Mononuclear cell (primary cell): ENCODE data around the gene TTF2. TPM values are rescaled to one million over a fixed set of nuclear protein-coding genes. Genes with fewer than 3 reads are reported as not detected.
"Not testable (repeated sequence)": the region's sequence is repeated elsewhere in the genome, so short reads cannot be mapped to it uniquely, and the experiment has no call there.

Experiments
- H3K27me3 ChIP-seq: 2 replicates; pipeline ENCODE4 v1.6.0; 2011; ENCODE audit warnings: low read length, control low read depth; ENCODE audit not compliant: insufficient read depth
- H3K4me1 ChIP-seq: 2 replicates; pipeline ENCODE4 v1.5.1; 2011; ENCODE audit warnings: mild to moderate bottlenecking, low read length, control low read depth; ENCODE audit not compliant: insufficient read depth
- H3K4me3 ChIP-seq: 2 replicates; pipeline ENCODE4 v1.5.1; 2011; ENCODE audit warnings: mild to moderate bottlenecking, low read length, moderate library complexity
- H3K9me3 ChIP-seq: 2 replicates; pipeline ENCODE4 v1.5.1; 2011; ENCODE audit warnings: low read depth, mild to moderate bottlenecking, control low read depth, low read length
- total RNA-seq: library from RNA; depleted of rRNA; stranded (reverse); fragments of >200 nt; gene quantifications from one replicate; pipeline ENCODE4 v1.2.3, GENCODE V29; 2012

Gene TTF2
- total RNA-seq, 1 donor: 31.4 TPM

GRCh38 chr1:117136749-117137148 is 76.6 kb downstream of the TTF2 start:
- H3K27me3 ChIP-seq: peaks cover 6% of the 10 kb centered on the region
- no peak overlapping the region for H3K4me3 ChIP-seq
- no peaks in the 10 kb centered on the region for H3K9me3 ChIP-seq
- H3K4me1 ChIP-seq: no peaks in the 10 kb centered on the region

GRCh38 chr1:117137281-117137855 is 77.2 kb downstream of the TTF2 start:
- Histone ChIP-seq H3K4me1 (no peaks in the 10 kb centered on the region), H3K4me3 (no peak overlapping the region), H3K27me3 (peaks cover 6% of the 10 kb centered on the region), H3K9me3 (no peaks in the 10 kb centered on the region)

- no peaks in the 10 kb centered on the region for H3K4me1 ChIP-seq
Measured at GRCh38 chr1:117138106-117138505, 78.0 kb downstream of the TTF2 start.

GRCh38 chr1:117138561-117138960 is 78.4 kb downstream of the TTF2 start:
- H3K27me3 ChIP-seq: peaks cover 6% of the 10 kb centered on the region
- H3K9me3 ChIP-seq: no peaks in the 10 kb centered on the region
- H3K4me1 ChIP-seq: no peaks in the 10 kb centered on the region
- H3K4me3 ChIP-seq: no peak overlapping the region

More at GRCh38 chr1:117138106-117138505, 78.0 kb downstream of the TTF2 start:
- Histone ChIP-seq H3K4me3 (no peak overlapping the region), H3K27me3 (peaks cover 6% of the 10 kb centered on the region), H3K9me3 (no peaks in the 10 kb centered on the region)

GRCh38 chr1:117142200-117142599 is 82.1 kb downstream of the TTF2 start:
- Histone ChIP-seq H3K9me3 (no peaks in the 10 kb centered on the region), H3K27me3 (no peaks in the 10 kb centered on the region), H3K4me3 (no peak overlapping the region), H3K4me1 (no peaks in the 10 kb centered on the region)

- Histone ChIP-seq H3K9me3 (no peaks in the 10 kb centered on the region), H3K27me3 (no peaks in the 10 kb centered on the region), H3K4me1 (no peaks in the 10 kb centered on the region), H3K4me3 (no peak overlapping the region)
Measured at GRCh38 chr1:117143172-117143571, 83.0 kb downstream of the TTF2 start.

- Histone ChIP-seq H3K4me1 (no peaks in the 10 kb centered on the region), H3K9me3 (no peaks in the 10 kb centered on the region), H3K27me3 (no peaks in the 10 kb centered on the region), H3K4me3 (no peak overlapping the region)
Measured at GRCh38 chr1:117143871-117144270, 83.7 kb downstream of the TTF2 start.

GRCh38 chr1:117146072-117146471 is 85.9 kb downstream of the TTF2 start:
- Histone ChIP-seq H3K27me3 (no peaks in the 10 kb centered on the region), H3K4me3 (no peak overlapping the region), H3K4me1 (no peaks in the 10 kb centered on the region), H3K9me3 (no peaks in the 10 kb centered on the region)

GRCh38 chr1:117146575-117147340 is 86.6 kb downstream of the TTF2 start:
- Histone ChIP-seq H3K4me3 (no peak overlapping the region), H3K4me1 (no peaks in the 10 kb centered on the region), H3K9me3 (no peaks in the 10 kb centered on the region), H3K27me3 (no peaks in the 10 kb centered on the region)

- Histone ChIP-seq H3K4me1 (no peaks in the 10 kb centered on the region), H3K27me3 (no peaks in the 10 kb centered on the region), H3K4me3 (no peak overlapping the region), H3K9me3 (no peaks in the 10 kb centered on the region)
Measured at GRCh38 chr1:117147341-117147831, 87.3 kb downstream of the TTF2 start.

GRCh38 chr1:117147856-117148588 is 87.9 kb downstream of the TTF2 start:
- Histone ChIP-seq H3K4me1 (no peaks in the 10 kb centered on the region), H3K27me3 (no peaks in the 10 kb centered on the region), H3K4me3 (no peak overlapping the region), H3K9me3 (no peaks in the 10 kb centered on the region)

GRCh38 chr1:117150316-117150715 is 90.2 kb downstream of the TTF2 start:
- no peak overlapping the region for H3K4me3 ChIP-seq
- H3K27me3 ChIP-seq: no peaks in the 10 kb centered on the region
- no peaks in the 10 kb centered on the region for H3K4me1 ChIP-seq
- no peaks in the 10 kb centered on the region for H3K9me3 ChIP-seq

- not testable (repeated sequence) for H3K4me1 ChIP-seq
Measured at GRCh38 chr1:117151305-117151704, 91.2 kb downstream of the TTF2 start.

More at GRCh38 chr1:117151305-117151704, 91.2 kb downstream of the TTF2 start:
- H3K27me3 ChIP-seq, H3K4me3 ChIP-seq, H3K9me3 ChIP-seq: not testable (repeated sequence)
